CD14-positive monocyte (primary cell): ENCODE measurements around the gene SPATA6L. TPM values are rescaled to one million over a fixed set of nuclear protein-coding genes. Genes with fewer than 3 reads are reported as not detected.

Source experiments
- DNase-seq, 3 donors: peaks; one replicate each; pipeline ENCODE4 v3.0.0-alpha.2; 2011 to 2022
- H2AFZ ChIP-seq: 2 replicates; pipeline ENCODE4 v1.6.0; 2012; ENCODE audit warnings: mild to moderate bottlenecking, low read depth, low read length, inconsistent platforms; ENCODE audit not compliant: insufficient read depth, poor library complexity, severe bottlenecking
- H3K27ac ChIP-seq, 2 donors: 1 replicate in 1 of 2; 2 replicates in 1 of 2; pipeline ENCODE4 v1.5.1; 2012 to 2013; ENCODE audit warnings: low read length in 2 of 2, control low read depth in 1 of 2, inconsistent platforms in 1 of 2, low read depth in 1 of 2, mild to moderate bottlenecking in 1 of 2
- H3K27me3 ChIP-seq, 2 donors: one replicate each; pipeline versions ENCODE4 v1.6.0 to v1.6.1; 2011 to 2013; ENCODE audit warnings: low read length in 2 of 2; ENCODE audit not compliant: control insufficient read depth in 2 of 2, insufficient read depth in 2 of 2
- H3K36me3 ChIP-seq, 2 donors: replicated peaks in 1 of 2; 1 replicate in 1 of 2; 2 replicates in 1 of 2; pipeline versions ENCODE4 v1.5.1 to v1.6.1; 2012 to 2013; ENCODE audit warnings: low read length in 2 of 2, control low read depth in 1 of 2, inconsistent platforms in 1 of 2, mild to moderate bottlenecking in 1 of 2; ENCODE audit not compliant: insufficient read depth in 2 of 2, control insufficient read depth in 1 of 2
- H3K4me1 ChIP-seq, 2 donors: 1 replicate in 1 of 2; 2 replicates in 1 of 2; pipeline versions ENCODE4 v1.5.1 to v1.6.1; 2012 to 2013; ENCODE audit warnings: low read length in 2 of 2, control low read depth in 1 of 2, inconsistent platforms in 1 of 2, mild to moderate bottlenecking in 1 of 2, moderate library complexity in 1 of 2; ENCODE audit not compliant: insufficient read depth in 2 of 2, control insufficient read depth in 1 of 2
- H3K4me2 ChIP-seq: replicated peaks from 2 replicates; pipeline ENCODE3; 2012; ENCODE audit warnings: low read length, moderate library complexity, mild to moderate bottlenecking; ENCODE audit not compliant: poor library complexity, severe bottlenecking; ENCODE audit errors: extremely low read depth
- H3K4me3 ChIP-seq, 3 experiments: fragments of 200-600 bp in 1 of 3; sonication (generic) in 1 of 3; replicated peaks in 1 of 3; 1 replicate in 2 of 3; 2 replicates in 1 of 3; pipeline ENCODE4 v1.5.1; 2011 to 2013; ENCODE audit warnings: low read length in 3 of 3, mild to moderate bottlenecking in 3 of 3, control low read depth in 2 of 3, low read depth in 2 of 3, inconsistent platforms in 1 of 3, moderate library complexity in 1 of 3
- H3K79me2 ChIP-seq: 2 replicates; pipeline ENCODE4 v1.6.0; 2012; ENCODE audit warnings: mild to moderate bottlenecking, control low read depth, inconsistent platforms, low read length, moderate library complexity; ENCODE audit not compliant: insufficient read depth
- H3K9ac ChIP-seq: 2 replicates; pipeline ENCODE4 v1.6.0; 2017; ENCODE audit warnings: low read length, mild to moderate bottlenecking; ENCODE audit not compliant: insufficient read depth, poor library complexity, severe bottlenecking
- H3K9me3 ChIP-seq, 2 donors: replicated peaks in 1 of 2; 1 replicate in 1 of 2; 2 replicates in 1 of 2; pipeline versions ENCODE4 v1.5.1 to v1.6.1; 2012 to 2013; ENCODE audit warnings: low read length in 2 of 2, control low read depth in 1 of 2; ENCODE audit not compliant: control insufficient read depth in 1 of 2, insufficient read depth in 1 of 2
- H4K20me1 ChIP-seq: 2 replicates; pipeline ENCODE4 v1.6.0; 2012; ENCODE audit warnings: mild to moderate bottlenecking, low read length, control low read depth, moderate library complexity; ENCODE audit not compliant: insufficient read depth
- H3K27ac Mint-ChIP-seq, 7 donors: one replicate each; pipeline ENCODE4 v1.8.0; 2020; ENCODE audit warnings: mild to moderate bottlenecking in 7 of 7, mixed read lengths in 7 of 7, moderate library complexity in 6 of 7, inconsistent platforms in 2 of 7
- H3K27me3 Mint-ChIP-seq, 3 donors: one replicate each; pipeline ENCODE4 v1.8.0; 2021 to 2022; ENCODE audit warnings: low read depth in 3 of 3, mild to moderate bottlenecking in 3 of 3, mixed read lengths in 3 of 3, moderate library complexity in 3 of 3, inconsistent platforms in 1 of 3
- H3K36me3 Mint-ChIP-seq, 2 donors: one replicate each; pipeline ENCODE4 v1.8.0; 2020; ENCODE audit warnings: mixed read lengths in 2 of 2, inconsistent platforms in 1 of 2, mild to moderate bottlenecking in 1 of 2
- H3K4me1 Mint-ChIP-seq: one replicate; pipeline ENCODE4 v1.8.0; 2020; ENCODE audit warnings: mild to moderate bottlenecking, mixed read lengths
- H3K4me3 Mint-ChIP-seq, 2 donors: one replicate each; pipeline ENCODE4 v1.8.0; 2020; ENCODE audit warnings: mild to moderate bottlenecking in 2 of 2, mixed read lengths in 2 of 2, moderate library complexity in 1 of 2
- H3K9me3 Mint-ChIP-seq, 7 donors: one replicate each; pipeline ENCODE4 v1.8.0; 2020 to 2022; ENCODE audit warnings: mixed read lengths in 7 of 7, mild to moderate bottlenecking in 6 of 7, moderate library complexity in 6 of 7, inconsistent platforms in 2 of 7
- CTCF ChIP-seq: fragments of 200-600 bp; IDR thresholded peaks from one replicate; pipeline ENCODE4 v1.8.0; 2022; ENCODE audit warnings: antibody characterized with exemption, mild to moderate bottlenecking
- WGBS: methylation state at CpG from one replicate; pipeline ENCODE4 v1.1.5; 2013; ENCODE audit warnings: missing lambda C conversion rate; ENCODE audit not compliant: insufficient coverage; 5-methylcytosine and 5-hydroxymethylcytosine counted together
- intact Hi-C, 2 donors: fragments of 100-400 bp; cut with micrococcal nuclease; formaldehyde crosslinking; loops; one replicate each; pipeline versions ENCODE4 v1.15.0 to v1.15.1; 2023
- polyA plus RNA-seq, 3 donors: library from polyadenylated mRNA; depleted of rRNA in 1 of 3; unstranded in 2 of 3; stranded (reverse) in 1 of 3; fragments of 300-500 nt in 2 of 3; fragments of >200 nt in 1 of 3; fragmentation: Illumina TruSeq in 2 of 3; gene quantifications; 1 replicate in 2 of 3; 2 replicates in 1 of 3; pipeline ENCODE4 v1.2.3, GENCODE V29; 2012 to 2021

Gene SPATA6L
- polyA plus RNA-seq, 3 donors = not detected

DNA sequence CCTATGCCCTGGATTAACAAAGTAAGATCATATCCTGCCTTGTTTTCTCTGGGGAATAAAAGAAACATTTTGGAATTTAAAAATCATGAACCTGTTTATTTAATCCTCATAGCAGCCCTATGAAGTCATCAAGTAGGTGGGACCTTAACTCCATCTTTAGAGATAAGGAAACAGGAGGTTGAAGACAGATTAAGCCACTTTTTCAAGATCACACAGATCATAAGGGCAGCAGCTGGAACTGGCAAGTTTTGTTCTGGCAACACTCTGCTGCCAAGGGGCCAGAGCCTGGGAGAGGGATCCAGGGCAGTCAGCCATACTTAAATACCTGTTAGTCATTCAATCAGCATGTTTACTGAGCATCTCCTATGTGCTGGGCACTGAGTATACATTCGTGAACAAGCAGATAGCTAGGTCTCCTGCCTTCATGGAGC is 112.3 kb downstream of the SPATA6L start:
- Mint-ChIP-seq H3K36me3 (no peaks in the 10 kb centered on the region), H3K4me3 (no peak overlapping the region), H3K27ac (peak overlapping the region in 1 of 7 donors; percentile 8), H3K9me3 (no peaks in the 10 kb centered on the region), H3K27me3 (peaks cover 0 to 2% (median 1%) of the 10 kb centered on the region in 3 donors), H3K4me1 (no peaks in the 10 kb centered on the region)
- no peak for DNase-seq
- no peak for TF ChIP-seq CTCF
- Histone ChIP-seq H4K20me1 (no peaks in the 10 kb centered on the region), H3K4me2 (no peak overlapping the region), H3K27ac (no peak overlapping the region), H3K9me3 (no peaks in the 10 kb centered on the region), H3K4me3 (no peak overlapping the region), H3K27me3 (no peaks in the 10 kb centered on the region), H2AFZ (no peak overlapping the region), H3K36me3 (no peaks in the 10 kb centered on the region), H3K4me1 (no peaks in the 10 kb centered on the region), H3K79me2 (no peaks in the 10 kb centered on the region), H3K9ac (no peak overlapping the region)
- WGBS = no CpG with 5 or more reads among the region's 1 CpG
- intact Hi-C loops = no loop called here

DNA sequence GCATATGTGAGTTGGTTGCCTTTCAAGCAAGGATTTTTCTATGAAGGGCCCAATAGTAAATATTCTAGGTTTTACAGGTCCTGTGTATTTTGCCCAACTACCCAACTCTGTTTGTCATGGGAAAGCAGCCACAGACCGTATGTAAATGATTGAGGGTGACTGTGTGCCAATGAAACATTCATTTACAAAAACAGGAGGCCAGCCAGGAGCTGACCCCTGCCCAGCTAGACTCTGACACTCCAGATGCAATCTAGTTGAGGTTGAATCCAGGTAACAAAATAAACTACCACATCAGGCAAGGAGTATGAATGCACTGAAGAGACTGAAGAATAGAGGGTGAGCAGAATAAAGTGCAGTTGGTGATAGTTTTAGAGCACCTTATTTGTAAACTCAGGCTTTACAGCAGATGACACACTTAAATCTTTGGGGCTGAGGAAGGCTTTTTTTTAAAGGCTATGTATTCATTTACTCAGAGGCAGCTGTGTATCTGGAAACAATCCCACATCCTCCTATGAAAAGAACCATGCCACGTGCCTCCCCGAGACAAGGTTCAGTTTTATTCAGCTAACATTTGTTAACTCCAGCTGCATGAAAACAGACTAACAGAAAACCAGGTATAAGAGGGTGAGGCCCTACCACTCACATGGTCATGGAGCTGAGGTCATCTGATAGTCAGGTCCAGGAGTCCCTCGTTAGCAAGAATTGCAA is 115.3 kb downstream of the SPATA6L start:
- no peaks in the 10 kb centered on the region for H3K36me3 ChIP-seq
- H2AFZ ChIP-seq = no peak overlapping the region
- H3K27me3 ChIP-seq = no peaks in the 10 kb centered on the region
- Mint-ChIP-seq H3K27ac (no peak overlapping the region), H3K27me3 (peaks cover 0 to 4% (median 1%) of the 10 kb centered on the region in 3 donors), H3K4me3 (no peak overlapping the region), H3K36me3 (no peaks in the 10 kb centered on the region), H3K9me3 (no peaks in the 10 kb centered on the region), H3K4me1 (peaks cover 3% of the 10 kb centered on the region)
- DNase-seq = no peak
- no peak overlapping the region for H3K27ac ChIP-seq
- H3K9ac ChIP-seq = no peak overlapping the region
- no peaks in the 10 kb centered on the region for H4K20me1 ChIP-seq
- 100% methylated on average over 1 of the region's 4 CpGs for WGBS
- no peak overlapping the region for H3K4me3 ChIP-seq
- H3K4me1 ChIP-seq = no peaks in the 10 kb centered on the region
- no peaks in the 10 kb centered on the region for H3K9me3 ChIP-seq
- H3K4me2 ChIP-seq = no peak overlapping the region
- intact Hi-C loops = no loop called here
- no peak for TF ChIP-seq CTCF
- H3K79me2 ChIP-seq = no peaks in the 10 kb centered on the region
